HG03045 (cell line): ENCODE results near the gene HOXB9.

Experiments used
- ATAC-seq: cut with Tn5 transposase; IDR thresholded peaks from one replicate; pipeline ENCODE4 v1.9.1; 2021; ENCODE audit warnings: mild to moderate bottlenecking, moderate library complexity; ENCODE audit not compliant: unreplicated experiment

The HOXB9 gene

DNA sequence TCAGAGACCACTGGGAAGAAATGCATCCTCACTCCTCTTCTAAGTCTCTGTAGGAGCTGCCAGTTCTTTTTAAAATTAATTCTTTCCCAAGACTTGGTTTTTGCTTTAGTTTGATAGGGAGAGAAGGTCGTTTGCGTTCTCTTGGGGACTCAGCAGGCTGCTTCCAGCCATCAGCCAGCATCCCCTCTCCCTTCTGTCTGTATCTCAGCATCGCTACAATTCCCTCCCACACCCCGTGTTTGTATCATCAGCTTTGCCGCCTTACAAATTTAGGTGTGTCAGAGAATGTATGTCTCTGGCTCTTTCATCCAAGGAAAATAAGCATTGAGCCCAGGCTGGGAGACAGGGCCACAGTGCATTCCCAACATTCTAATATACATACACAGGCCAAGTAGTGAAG lies 26.8 kb downstream of the HOXB9 start:
- no peak for ATAC-seq

DNA sequence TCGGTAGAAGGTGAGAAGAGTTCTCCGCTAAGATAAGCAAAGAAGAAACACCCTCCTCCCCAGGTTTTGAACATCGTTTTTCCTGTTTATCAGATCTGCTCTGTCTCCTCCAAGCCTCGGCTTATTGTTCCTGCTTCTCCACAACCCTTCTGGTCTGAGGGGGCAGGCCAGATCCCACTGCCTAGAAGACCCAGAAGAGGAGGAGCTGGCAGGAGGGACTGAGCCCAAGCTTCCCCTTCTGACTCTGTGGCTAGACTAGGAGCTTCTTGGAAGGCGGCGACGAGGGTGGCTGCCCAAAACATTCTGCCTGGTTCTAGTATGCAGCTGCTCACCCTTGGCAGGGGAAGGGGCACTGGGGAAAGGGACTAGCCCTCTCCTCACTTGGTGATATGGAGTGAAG lies 27.4 kb downstream of the HOXB9 start:
- no peak for ATAC-seq

DNA sequence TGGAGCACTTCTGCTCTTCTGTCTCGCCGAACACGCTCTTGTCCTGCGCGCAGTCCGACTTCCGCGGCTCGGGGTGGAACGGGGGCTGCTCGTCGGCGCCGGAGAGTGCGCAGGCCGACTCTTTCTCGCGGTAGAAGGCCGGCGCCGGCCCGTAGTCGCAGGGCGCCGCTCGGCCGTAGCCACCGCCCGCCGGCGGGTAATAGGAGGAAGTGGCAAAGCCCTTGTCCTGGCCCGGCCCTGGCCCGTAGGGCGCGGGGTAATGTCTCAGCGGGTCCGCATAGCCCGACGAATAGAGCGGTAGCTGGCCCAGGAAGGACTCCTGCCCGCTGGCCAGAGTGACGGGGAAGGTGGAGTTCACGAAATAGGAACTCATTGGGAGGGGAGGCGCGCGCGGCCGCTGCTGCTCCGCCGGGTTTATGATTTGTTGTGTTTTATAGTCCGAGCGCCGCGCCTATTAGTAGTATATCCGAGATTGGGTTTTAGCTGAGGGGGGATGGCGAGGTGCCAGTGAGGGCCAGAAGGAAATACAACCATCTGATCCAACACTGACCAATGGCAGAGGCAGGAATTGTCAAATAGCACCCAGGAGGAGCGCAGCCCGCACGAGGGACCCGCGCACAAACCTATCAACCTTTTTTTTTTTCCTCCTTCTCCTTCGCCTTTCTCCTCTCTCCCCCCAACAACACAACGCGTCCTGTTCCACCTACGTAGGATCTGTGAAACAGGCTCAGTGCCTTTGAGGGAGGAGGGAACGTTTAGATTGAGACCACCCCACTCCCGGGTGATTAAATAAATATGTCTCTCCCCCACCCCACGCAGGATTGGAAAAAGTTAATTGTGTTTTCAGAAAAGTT lies 28.2 kb downstream of the HOXB9 start:
- ATAC-seq = no peak

DNA sequence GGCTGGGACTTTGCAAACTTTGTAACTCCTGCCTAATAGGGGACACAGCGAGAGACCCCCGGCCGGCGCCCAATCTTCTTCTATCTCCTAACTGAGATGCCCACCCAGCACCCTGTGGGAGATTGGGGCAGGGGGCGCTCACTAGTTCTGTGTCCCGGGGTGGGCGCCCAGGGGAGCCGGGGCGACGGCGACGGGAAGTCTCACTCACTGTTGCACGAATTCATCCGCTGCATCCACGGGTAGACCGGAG lies 28.7 kb downstream of the HOXB9 start:
- no peak for ATAC-seq

DNA sequence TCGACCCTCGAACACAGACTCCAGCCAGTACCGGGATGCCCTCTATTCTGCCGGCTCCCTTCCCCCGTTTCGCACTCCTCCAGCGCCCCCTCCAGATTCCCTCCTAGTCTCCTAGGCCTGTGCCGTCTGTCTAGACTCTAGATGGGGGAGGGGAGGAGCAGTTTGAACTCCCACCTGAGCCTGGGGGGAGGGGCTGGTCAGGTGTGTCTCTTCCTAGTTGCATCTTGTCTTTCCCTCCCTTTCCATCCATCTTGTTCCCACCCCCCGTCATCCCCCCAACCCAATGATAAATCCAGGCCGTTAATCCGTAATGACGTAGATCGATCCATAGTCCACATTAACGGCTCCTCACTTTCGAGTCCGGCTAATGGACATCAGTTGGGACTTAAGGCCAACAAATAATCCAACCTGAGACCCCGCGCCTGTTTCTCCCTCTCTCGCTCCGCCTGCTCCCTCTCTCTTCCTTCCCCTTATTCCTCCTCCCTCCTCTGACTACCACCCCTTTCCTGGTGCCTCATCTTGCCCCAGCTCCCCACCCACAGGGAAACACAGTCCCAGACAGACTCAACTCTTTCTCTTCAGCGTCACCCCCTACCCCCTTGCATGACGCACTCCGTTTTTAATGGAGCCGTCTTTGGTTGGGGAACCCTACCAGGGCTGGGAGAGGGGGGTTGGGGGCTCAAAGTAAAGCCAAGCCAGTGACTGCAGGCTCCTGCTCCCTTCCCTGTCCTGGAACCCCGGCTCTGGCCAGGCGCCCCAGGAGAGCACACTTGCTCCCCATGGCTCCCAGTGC lies 29.2 kb downstream of the HOXB9 start:
- ATAC-seq = no peak

DNA sequence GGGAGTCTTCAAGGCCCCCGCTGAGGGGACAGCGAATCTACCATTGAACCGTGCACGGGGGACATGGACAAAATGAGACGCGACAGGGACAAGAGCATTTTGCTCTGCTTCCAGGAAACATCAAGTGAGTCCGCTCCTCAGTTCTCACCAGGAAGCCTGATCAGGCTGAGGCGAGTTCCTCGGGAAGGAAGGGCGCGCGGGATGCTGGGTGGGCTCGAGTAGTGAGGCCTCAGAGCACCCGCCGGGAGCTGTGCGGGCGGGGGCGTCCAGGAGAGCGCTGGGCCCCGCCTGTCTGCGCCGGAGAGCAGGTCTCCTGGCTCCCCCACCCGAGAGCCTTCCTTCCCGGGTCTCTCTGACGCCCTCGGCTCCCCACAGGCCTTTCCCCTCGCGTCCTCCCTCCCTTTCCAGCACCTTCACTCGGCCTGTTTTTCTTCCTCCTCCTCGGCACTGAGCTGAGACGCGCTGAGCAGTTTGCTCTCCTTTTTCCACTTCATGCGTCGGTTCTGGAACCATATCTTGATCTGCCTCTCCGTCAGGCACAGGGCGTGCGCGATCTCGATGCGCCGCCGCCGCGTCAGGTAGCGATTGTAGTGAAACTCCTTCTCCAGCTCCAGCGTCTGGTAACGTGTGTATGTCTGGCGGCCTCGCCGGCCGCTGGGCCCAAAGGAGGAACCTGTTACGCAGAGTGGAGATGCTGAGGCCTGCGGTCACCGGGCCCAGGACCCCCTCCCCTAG lies 30.0 kb downstream of the HOXB9 start:
- ATAC-seq = no peak

DNA sequence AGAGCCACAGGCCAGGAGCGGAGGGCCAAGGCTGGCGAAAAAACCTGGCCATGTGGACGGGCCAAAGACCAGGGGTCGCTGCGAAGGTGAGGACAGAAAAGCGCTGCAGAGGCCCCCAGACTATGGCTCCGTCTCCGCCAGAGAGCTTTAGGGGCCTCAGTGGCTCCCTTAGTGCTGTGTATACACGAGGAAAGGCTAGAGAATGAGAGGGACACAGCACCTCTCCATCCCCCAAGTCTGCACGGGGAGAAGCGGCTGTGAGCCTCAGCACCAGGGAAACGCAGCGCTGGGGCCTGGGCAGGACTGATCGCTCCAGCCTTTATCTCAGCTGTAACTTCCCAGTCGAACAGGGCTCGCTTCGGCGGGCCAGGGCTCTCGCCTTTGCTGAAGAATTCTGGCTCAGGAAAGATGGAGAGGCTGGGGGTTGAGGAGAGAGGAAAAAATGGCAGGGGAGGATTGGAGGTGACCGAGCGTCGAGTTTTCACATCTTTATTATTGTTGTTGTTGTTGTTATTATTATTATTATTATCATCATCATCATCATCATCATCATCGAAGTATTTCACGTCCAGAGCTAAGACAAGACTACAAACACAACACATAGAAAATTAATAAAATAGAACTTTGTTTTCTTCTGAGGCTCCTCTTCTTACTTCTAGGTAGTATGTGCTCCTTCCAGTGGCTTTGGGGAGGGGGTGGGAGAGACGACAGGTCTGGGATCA lies 30.7 kb downstream of the HOXB9 start:
- no peak for ATAC-seq

DNA sequence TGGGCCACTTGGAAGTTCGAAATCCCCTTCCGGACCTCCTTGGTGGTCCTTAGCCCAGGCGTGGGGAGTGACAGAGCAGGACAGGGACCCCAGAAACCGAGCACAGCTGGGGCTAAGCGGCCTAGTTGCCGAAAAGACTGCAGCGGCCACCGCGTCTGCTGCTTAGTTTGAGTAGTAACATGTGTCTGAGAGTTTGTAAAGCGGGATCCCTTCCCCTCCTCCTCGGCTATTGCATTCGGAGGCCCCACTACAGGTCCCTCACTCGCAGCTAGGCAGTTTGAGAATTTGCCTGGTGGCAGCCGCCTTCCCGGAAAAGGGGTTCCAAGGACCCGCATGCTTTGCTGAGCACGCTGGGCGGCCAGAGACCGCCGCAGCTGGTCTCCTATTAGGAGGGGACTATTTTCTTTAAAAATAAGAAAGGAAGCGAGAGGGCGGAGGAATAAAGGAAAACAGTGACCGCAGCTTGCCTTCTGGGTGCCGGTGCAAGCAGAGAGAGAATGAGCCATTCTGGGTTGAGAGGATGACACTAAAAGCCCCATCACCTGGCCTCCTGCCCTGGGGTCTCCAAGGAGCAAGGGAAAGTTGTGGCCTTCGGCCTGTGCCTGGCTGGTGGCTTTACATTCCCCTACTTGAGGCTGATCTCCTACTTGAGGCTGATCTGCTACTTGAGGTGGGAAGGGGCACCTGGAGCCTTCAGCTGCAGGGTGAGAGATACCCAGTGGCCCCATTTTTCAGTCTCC lies 31.4 kb downstream of the HOXB9 start:
- no peak for ATAC-seq

DNA sequence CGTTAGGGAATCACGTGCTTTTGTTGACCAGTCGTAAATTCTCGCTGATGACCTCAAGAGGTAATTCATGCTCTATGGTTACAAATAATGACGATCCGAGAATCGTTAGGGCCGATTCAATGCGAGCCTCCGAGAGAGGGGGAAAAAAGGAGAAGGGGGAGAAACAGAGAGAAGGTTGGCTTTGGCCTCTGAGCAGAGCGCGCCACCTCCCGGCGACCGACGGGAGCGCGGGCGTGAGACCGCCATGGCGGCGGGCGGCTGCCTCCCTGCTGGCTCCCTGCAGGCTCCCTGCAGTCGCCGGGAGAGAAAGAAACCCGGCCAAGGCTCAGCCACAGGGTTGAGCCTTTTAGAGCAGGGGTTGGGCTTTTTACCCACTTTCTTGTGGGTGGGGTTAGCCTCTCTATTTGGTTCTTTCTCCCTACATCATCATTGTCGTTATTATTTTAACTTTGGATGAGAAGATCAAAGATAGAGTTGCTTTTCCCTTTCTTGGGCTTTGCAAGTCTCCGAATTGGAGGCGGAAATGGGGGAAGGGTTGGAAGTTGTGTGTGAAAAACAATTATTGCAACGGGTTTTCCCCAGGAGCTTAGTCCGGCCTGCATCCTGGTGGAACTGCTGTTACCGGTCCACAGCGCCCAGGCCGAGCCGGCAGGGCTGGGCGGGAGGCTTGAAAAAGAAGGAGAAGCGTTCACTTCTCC lies 32.2 kb downstream of the HOXB9 start:
- no peak for ATAC-seq

DNA sequence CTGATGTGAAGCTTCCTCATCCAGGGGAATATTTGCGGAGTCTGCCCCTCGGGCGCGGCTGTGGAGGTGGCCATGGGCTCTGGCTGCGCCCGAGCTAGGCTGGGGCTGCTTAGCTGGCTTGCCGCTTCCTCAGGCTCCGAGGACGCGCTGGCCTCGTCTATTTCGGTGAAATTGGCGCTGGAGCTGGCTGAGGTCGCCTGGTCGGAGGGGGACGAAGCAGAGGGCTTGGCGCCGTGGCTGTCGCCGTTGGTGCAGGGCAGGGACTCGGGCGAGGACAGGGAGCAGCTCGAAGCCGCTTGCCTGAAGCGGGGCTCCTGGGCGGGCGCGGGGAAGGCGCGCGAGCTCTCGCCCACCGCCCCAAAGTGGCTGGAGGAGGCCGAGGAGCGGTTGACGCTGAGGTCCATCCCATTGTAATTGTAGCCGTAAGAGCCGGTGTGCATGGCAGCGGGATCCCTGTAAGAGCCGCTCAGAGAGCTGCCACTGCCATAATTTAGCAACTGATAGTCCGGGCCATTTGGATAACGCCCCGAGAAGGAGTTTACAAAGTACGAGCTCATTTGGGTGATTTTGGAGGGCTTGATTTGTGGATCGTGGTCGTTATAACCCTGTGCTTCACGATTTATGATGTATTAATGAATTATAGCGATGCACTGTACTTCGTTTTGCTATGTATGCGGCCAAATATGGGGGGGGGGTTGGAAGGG lies 32.9 kb downstream of the HOXB9 start, which contains the start of gene HOXB5:
HOXB5 (minus strand) TSS at position 654 of the 704 bp plus-strand sequence; CDS start at position 557, 97 bp downstream.
- ATAC-seq = no peak

DNA sequence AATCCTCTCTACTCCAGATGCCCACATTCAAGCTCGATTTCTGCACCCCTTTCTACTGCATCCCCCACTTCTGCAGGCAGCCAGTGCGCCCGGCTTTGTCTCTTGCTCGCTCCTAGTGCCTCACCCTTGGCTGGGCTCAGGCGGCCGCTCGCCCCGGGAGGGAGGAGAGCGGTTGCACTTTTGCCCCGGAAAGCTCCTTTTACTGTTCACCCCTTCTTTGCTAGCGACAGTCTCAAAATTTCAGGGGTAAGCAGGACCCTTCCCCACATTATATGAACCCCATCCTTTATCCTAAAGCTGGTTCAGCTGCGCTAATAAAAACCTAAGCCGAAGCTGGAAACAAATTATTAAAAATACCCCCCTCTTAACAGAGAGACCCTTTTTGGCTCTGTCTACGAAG lies 33.6 kb downstream of the HOXB9 start:
- ATAC-seq = no peak

DNA sequence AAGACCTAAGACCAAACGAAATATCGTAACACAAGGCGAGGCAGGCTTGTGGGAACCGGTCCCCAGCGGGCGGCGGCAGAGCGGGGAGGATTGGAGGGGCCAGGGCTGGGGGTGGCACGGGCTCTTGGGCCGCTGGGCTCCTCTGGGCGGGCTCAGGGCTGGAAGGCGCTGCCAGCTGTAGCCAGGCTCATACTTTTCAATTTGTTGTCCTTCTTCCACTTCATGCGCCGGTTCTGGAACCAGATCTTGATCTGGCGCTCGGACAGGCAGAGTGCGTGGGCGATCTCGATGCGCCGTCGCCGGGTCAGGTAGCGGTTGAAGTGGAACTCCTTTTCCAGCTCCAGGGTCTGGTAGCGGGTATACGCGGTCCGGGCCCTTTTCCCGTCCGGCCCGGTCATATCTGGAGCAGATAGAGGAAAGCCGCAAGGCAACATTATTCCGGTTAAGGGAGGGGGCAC lies 34.1 kb downstream of the HOXB9 start:
- no peak for ATAC-seq

DNA sequence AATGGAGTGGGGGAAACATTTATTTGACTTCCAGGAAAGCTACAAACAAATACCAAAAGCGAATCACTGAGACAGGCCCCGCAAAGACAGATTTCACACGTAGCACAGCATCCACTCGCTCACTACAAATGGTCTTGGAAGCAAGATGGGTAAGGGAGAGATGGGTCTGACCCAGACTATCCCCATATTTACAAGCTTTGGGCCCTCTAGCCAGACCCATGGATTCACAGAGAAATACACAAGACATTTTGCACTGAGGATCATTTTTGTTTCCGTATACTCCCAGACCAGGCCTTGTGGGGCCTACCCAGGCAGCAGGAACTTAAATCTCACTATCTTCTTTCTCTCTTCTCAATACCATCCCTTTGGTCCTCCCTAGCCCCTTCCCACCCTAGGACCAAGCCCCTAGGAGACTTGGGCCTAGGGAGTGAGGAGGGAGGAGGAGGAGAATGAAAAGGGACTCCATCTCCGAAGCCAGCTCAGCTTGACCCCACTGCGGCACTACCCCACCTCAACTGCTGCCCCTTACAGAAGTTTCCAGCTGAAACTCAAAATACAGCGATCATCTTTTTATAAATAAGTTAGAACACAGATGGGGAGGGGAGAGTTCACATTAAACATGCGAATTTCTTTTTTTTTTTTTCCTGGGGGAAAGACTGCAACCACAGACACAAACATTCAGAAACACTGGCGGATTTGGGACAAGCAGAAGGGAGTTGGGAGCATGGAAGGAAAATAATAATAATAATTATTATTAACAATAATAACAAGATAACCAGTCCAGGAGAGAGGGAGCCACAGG lies 34.7 kb downstream of the HOXB9 start:
- no peak for ATAC-seq

DNA sequence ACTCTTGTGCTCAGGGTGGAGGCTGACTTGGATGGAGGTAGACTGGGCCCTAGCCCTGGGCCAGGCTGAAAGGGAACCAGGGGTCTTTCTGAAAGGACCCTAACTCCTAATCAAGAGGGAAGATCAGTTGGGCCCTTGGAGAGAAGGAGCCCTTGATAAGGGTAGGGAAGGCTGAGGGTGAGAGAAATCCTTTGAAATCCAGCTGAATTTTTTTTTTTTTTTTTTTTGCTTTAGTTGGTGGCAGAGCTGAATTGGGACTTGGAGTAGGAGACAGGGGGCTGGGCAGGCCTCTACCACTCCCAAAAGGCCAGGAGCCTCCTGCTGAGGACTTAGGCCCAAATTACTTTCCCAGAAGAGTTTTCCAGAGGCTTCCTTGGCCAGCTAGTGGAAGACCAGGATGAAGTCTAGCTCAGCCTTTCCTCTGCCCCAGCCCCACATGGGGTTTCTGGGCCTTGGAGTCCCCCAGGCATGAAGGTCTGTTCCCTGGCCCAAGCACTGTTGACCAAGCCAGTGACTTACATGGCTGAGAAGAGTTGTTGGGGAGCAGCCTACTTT lies 35.5 kb downstream of the HOXB9 start:
- ATAC-seq = no peak

DNA sequence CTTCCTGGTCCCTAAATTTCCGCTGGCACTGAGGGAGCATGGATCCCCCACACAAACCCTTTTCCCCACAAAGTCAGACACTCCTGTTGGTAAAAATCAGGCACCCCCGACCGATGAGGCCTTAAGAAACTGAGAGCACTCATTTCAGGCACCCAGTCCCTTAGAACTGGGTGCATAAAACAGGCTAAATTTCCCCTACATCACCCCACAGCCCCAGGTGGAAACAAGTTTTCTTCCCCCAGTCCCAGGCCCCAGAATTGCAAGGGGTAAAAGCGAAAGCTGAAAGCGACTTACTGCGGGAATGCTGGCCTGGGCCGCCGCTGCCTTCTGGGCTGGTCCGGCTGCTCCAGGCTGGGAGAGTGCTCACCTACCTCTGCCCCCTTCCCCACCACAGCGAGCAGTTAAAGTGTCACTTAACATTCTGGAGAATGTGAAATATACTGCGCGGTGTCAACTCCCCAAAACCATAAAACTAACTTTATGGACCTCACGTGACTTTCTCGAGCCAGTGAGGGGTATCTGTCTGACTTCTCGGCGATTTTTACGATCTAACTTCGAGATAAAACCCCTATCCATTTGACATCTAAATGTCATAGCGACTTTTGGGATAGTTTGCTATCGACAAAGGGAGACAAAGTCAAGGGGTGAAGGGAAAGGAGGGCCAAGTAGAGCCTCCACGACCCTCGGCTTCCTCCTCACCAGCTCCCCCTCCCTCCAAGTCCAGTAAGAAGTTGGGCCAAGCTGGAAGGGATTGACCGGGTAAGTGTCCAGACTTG lies 36.1 kb downstream of the HOXB9 start, which contains the start of gene HOXB3:
HOXB3 (minus strand) TSS at position 411 of the 776 bp plus-strand sequence. CDS start 37,767 bp downstream, outside the sequence.
- ATAC-seq = no peak

DNA sequence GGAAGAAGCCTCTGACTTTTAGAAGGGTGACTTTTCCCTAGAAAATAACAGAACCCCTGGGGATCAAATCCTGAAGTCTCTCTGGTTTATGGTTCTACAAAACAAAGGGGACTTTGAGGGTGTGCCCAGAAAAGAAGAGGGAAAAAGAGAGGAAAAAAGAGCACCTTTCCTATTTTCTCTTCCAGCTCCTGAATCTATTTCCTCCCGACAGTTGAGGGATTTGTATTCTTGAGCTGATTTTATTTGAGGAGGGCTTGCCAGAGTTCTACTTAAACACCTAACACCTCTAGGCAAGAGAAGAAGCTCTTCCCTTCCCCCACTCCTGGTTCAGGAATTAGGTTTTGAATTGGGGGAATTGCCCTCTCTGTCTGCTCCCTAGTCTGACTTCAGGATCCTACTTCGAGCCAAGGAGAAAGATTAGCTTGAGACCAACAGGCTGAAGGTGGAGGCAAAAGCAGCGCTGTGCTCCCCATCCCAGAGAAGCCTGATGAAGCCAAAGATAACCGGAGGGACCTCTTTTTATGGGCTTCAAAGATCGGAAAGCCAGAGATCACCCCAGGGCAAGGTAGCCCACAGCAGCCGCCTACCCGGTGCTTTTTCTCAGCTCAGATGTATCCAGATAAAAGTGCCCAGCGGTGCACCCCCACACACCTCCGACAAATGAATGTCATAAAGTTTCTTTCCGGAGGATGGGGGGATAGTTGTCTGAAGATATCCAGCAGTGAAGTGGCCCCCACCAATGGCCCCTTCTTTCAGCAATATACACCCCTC lies 36.9 kb downstream of the HOXB9 start:
- no peak for ATAC-seq
